ENCODE results near the gene PCNX3.

Gene PCNX3

GRCh38 chr11:65615229-65615949, at the start of gene PCNX3:
Gene PCNX3, plus strand, starts transcription at chr11:65615776. Its CDS starts 536 bp downstream, at chr11:65616312.
- TF ChIP-seq GATA2 (IDR thresholded peaks at IDR 0.05; ENCODE audit: low read depth, low read length) (no peak), GATA3 (IDR thresholded peaks at IDR 0.05; ENCODE audit: low read depth, low read length) (no peak)

- TF ChIP-seq GATA3 (IDR thresholded peaks at IDR 0.05; ENCODE audit: low read depth, low read length) (no peak), GATA2 (IDR thresholded peaks at IDR 0.05; ENCODE audit: low read depth, low read length) (no peak)
These were observed 46.2 kb upstream of the PCNX3 start for GRCh38 chr11:65569164-65569972.

DNA sequence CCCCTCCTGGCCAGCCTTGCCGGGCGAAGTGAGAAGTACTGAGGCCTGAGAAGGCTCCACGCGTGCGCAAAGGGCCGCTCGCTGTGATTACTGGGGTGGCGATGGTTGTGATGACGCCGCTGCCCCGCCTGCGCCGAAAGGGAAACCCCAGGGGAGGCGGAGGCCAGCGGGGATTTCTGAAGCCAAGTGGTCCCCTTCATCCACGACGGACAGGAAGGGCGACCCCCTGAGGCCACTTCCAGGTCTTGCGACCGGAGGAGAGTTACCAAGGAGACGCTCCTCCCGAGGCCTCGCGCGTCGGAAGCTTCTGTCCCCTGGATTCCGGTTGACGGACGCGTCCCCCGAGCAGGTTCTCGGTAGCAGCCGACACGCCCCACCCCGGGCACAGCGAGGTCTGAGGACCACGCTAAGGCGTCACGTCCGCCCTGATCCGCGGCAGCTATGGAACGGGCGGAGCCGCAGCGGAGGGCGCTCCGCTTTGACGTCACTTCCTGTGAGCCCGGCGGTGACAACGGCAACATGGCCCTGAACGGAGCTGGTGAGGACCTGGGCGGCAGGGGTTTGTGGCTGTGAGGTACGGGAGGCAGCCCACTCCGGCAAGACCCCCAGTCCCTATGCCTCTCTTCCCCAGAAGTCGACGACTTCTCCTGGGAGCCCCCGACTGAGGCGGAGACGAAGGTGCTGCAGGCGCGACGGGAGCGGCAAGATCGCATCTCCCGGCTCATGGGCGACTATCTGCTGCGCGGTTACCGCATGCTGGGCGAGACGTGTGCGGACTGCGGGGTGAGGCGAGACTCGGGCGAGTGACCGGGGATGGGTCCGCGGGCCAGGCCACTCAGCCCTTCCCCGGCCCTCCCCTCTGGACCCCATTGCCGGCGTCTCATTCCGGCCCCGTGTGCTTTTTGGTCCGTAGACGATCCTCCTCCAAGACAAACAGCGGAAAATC, 45.3 kb upstream of the PCNX3 start, which contains the start of gene ZNRD2:
TSS of gene ZNRD2 (plus strand) at position 505 of the 946 bp plus-strand sequence. CDS start at position 520, 15 bp downstream.
- TF ChIP-seq GATA2 (IDR thresholded peaks at IDR 0.05; ENCODE audit: low read depth, low read length) (no peak), GATA3 (IDR thresholded peaks at IDR 0.05; ENCODE audit: low read depth, low read length) (no peak)

GRCh38 chr11:65571420-65571819, 44.2 kb upstream of the PCNX3 start:
- no peak for TF ChIP-seq GATA2 (IDR thresholded peaks at IDR 0.05; ENCODE audit: low read depth, low read length)
- no peak for TF ChIP-seq GATA3 (IDR thresholded peaks at IDR 0.05; ENCODE audit: low read depth, low read length)

DNA sequence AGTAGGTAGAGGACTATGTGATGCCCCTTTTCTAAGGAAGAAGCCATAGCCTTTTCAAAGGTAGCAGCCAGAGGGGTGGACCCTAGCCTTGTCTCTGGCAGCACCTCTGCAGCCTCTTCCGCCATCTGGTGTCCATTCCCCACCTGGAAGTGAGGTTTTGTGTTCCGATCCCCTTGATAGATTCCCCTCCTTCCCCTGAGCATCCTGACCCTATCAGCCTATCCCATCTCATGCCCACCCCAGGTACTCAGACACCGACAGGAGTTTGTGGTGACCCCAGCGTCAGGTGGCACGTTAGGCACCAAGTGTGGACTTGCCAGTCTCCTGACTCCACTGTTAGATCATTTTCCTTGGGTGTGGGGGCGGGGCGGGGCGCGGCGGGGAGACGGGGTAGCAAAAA, 43.6 kb upstream of the PCNX3 start:
- TF ChIP-seq GATA3 (IDR thresholded peaks at IDR 0.05; ENCODE audit: low read depth, low read length), result no peak
- TF ChIP-seq GATA2 (IDR thresholded peaks at IDR 0.05; ENCODE audit: low read depth, low read length), result 0 out of 2 replicates have a peak, but pooled peaks have one; percentile 22

DNA sequence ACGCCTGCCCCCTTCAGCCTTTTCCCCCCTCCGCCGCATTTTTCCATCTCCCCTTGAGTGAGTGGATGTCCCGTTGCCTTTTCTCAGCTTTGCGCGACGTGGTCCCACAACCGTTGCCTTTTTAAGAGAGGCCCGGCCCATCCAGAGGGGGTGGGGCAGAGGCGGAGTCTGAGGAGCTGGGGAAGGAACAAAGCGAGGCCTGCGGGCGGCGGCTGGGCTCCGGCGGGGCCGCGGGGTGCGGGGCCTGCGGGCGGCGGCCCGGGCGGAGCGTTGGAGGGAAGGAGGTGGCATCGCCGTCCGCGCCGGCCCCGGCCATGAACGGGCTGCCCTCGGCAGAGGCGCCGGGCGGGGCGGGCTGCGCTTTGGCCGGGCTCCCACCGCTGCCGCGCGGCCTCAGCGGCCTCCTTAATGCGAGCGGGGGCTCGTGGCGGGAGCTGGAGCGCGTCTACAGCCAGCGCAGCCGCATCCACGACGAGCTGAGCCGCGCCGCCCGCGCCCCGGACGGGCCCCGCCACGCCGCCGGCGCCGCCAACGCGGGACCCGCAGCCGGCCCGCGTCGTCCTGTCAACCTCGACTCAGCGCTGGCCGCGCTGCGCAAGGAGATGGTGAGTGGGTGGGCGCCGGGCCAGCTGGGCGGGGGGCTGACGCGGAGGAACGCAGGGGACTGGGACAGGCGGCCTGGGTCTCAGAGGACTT, 43.1 kb upstream of the PCNX3 start, which contains the start of gene FAM89B:
TSS of gene FAM89B (plus strand) at position 183 of the 696 bp plus-strand sequence. CDS start at position 315, 132 bp downstream.
- TF ChIP-seq GATA3 (IDR thresholded peaks at IDR 0.05; ENCODE audit: low read depth, low read length) (no peak), GATA2 (IDR thresholded peaks at IDR 0.05; ENCODE audit: low read depth, low read length) (no peak)

DNA sequence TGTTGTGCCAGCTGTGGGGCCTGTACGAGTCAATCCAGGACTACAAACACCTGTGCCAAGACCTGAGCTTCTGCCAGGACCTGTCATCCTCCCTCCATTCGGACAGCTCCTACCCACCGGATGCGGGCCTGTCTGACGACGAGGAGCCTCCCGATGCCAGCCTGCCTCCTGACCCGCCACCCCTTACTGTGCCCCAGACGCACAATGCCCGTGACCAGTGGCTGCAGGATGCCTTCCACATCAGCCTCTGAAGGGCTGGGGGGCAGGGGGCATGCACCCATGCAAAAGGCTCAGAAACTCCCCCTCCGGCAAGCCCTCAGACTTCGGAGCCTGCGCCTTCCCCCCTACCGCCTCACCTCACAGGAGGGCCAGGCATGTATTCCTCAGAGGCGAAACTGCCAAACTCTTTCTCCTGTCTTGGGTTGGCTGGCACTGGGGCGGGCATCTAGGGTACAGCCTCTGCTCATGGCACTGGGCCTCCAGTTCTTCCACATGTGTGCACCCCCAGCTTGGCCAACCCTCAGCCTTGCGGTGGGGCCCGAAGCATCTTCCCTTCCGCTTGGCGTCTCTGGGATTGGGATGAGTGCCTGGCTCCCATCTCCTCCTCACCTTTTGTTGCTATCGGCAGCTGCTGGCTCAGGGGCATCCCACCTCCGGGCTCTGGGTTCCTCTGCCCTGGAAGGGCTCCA, 42.0 kb upstream of the PCNX3 start:
- no peak for TF ChIP-seq GATA3 (IDR thresholded peaks at IDR 0.05; ENCODE audit: low read depth, low read length)
- TF ChIP-seq GATA2 (IDR thresholded peaks at IDR 0.05; ENCODE audit: low read depth, low read length), result no peak

DNA sequence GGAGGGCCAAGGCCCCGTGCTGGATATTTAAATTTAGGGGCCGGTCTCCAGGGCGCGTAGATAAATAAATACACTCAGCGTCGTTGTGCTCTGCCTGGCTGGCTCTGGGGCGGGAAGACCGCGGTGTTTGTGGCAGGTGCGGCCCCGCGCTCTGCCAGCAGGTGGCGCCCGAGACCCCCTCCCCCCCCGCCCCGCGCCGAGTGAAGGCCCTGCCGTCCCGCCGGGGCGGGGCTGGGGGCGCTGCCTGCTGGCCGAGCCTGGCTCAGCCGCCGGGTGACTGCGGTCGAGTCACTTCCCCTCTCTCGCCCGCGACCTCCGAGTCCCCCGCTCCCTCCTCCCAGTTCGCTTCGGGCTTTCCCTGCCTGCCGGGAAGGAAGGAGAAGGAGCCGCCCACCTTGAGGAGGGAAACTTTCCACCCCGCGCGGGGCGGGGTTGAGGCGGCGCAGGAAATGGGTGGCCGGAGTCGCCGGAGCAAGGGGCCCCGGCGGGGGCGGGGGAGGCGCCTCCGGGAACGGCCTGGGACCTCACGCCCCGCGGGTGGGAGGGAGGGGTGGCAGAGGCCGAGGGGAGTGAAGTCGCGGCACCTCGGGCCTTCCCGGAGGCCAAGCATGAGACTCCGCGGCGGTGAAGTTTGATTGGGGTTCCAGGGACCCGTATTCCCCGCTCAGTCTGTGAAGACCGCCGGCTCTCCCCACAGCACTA, 41.3 kb upstream of the PCNX3 start:
- no peak for TF ChIP-seq GATA2 (IDR thresholded peaks at IDR 0.05; ENCODE audit: low read depth, low read length)
- TF ChIP-seq GATA3 (IDR thresholded peaks at IDR 0.05; ENCODE audit: low read depth, low read length), result no peak

DNA sequence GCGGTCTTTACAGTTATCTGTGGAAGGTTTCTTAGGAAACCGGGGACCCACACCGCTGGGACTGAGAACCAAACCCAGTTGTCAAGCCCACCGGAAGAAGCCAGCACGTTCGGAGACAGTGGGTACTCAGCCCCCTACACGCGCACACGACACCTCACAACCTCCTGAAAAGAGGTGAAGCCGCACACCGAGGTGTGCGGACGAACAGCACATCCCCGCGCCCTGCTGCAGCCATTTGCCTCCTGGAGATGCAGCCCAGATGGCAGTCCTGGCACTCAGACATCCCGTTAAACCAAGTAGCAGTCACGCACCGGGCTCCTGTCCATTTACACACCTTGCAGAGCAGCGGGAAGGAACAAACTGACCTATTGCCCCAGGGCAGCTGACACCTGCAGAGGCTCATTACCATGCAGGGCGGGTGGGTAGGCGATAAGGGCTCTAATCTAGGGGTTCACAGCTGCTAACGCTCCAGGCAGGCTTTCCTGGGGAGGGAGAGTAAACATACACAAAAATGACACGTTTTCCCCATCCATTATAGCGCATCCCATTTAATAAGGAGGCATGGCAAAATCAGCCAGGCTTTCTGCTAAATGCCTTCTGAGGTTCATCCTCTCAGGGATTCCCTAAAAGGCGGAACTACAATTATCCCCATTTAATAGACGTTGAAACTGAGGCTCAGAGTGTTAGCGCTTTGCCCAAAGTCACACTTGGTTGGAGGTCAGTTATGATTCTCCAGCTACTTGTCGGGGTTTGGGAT, 40.6 kb upstream of the PCNX3 start:
- TF ChIP-seq GATA2 (IDR thresholded peaks at IDR 0.05; ENCODE audit: low read depth, low read length) (no peak), GATA3 (IDR thresholded peaks at IDR 0.05; ENCODE audit: low read depth, low read length) (no peak)

- TF ChIP-seq GATA3 (IDR thresholded peaks at IDR 0.05; ENCODE audit: low read depth, low read length) (no peak), GATA2 (IDR thresholded peaks at IDR 0.05; ENCODE audit: low read depth, low read length) (no peak)
These were observed 39.9 kb upstream of the PCNX3 start, which contains the start of gene EHBP1L1 for GRCh38 chr11:65575568-65576231. Gene EHBP1L1, plus strand, starts transcription at chr11:65576053. Its CDS starts 250 bp downstream, at chr11:65576303.

All from SH-SY5Y (cell line).